ENCODE results near the gene RUNX1. TPM values are rescaled to one million over a fixed set of nuclear protein-coding genes. Genes with fewer than 3 reads are reported as not detected.

RUNX1 gene
- total and polyA plus RNA-seq, 2 donors, result 18.5 to 29.6 TPM

- Histone ChIP-seq H3K4me3 (ENCODE audit: low read length in 2 of 2) (no peak overlapping the region), H3K36me3 (ENCODE audit: control insufficient read depth in 2 of 2, insufficient read depth in 2 of 2, low read length in 1 of 2) (peaks cover 77 to 93% of the 10 kb centered on the region in 2 donors), H3K9me3 (ENCODE audit: control insufficient read depth in 2 of 2, insufficient read depth in 1 of 2, low read length in 1 of 2) (no peaks in the 10 kb centered on the region), H3K27ac (ENCODE audit: low read depth in 1 of 2, low read length in 1 of 2) (no peak overlapping the region), H3K27me3 (ENCODE audit: control insufficient read depth in 2 of 2, insufficient read depth in 1 of 2, low read length in 1 of 2) (no peaks in the 10 kb centered on the region), H3K4me1 (ENCODE audit: control insufficient read depth in 2 of 2, insufficient read depth in 2 of 2, low read length in 2 of 2) (peaks cover 0 to 8% of the 10 kb centered on the region in 2 donors)
- WGBS, result 99% methylated on average over 4 of the region's 4 CpGs
- no peak for DNase-seq (ENCODE audit: low read depth in 6 of 9, low spot score in 9 of 9)
These were observed 187.8 kb downstream of the RUNX1 start for GRCh38 chr21:34861258-34861657.

- Histone ChIP-seq H3K27me3 (ENCODE audit: control insufficient read depth in 2 of 2, insufficient read depth in 1 of 2, low read length in 1 of 2) (no peaks in the 10 kb centered on the region), H3K27ac (ENCODE audit: low read depth in 1 of 2, low read length in 1 of 2) (no peak overlapping the region), H3K4me1 (ENCODE audit: control insufficient read depth in 2 of 2, insufficient read depth in 2 of 2, low read length in 2 of 2) (peaks cover 0 to 3% of the 10 kb centered on the region in 2 donors), H3K36me3 (ENCODE audit: control insufficient read depth in 2 of 2, insufficient read depth in 2 of 2, low read length in 1 of 2) (peaks cover 74 to 90% of the 10 kb centered on the region in 2 donors), H3K4me3 (ENCODE audit: low read length in 2 of 2) (no peak overlapping the region), H3K9me3 (ENCODE audit: control insufficient read depth in 2 of 2, insufficient read depth in 1 of 2, low read length in 1 of 2) (no peaks in the 10 kb centered on the region)
- DNase-seq (ENCODE audit: low read depth in 6 of 9, low spot score in 9 of 9), result no peak
- 92% methylated on average over 5 of the region's 5 CpGs for WGBS
These were observed 189.0 kb downstream of the RUNX1 start for GRCh38 chr21:34859976-34860653.

- 96% methylated on average over 3 of the region's 3 CpGs for WGBS
- peaks cover 73 to 90% of the 10 kb centered on the region in 2 donors for H3K36me3 ChIP-seq (ENCODE audit: control insufficient read depth in 2 of 2, insufficient read depth in 2 of 2, low read length in 1 of 2)
- H3K27me3 ChIP-seq (ENCODE audit: control insufficient read depth in 2 of 2, insufficient read depth in 1 of 2, low read length in 1 of 2), result no peaks in the 10 kb centered on the region
- no peak overlapping the region for H3K4me3 ChIP-seq (ENCODE audit: low read length in 2 of 2)
- no peaks in the 10 kb centered on the region for H3K4me1 ChIP-seq (ENCODE audit: control insufficient read depth in 2 of 2, insufficient read depth in 2 of 2, low read length in 2 of 2)
- no peak for DNase-seq (ENCODE audit: low read depth in 6 of 9, low spot score in 9 of 9)
- no peaks in the 10 kb centered on the region for H3K9me3 ChIP-seq (ENCODE audit: control insufficient read depth in 2 of 2, insufficient read depth in 1 of 2, low read length in 1 of 2)
- H3K27ac ChIP-seq (ENCODE audit: low read depth in 1 of 2, low read length in 1 of 2), result no peak overlapping the region
These were observed 190.5 kb downstream of the RUNX1 start for GRCh38 chr21:34858559-34858958.

- Histone ChIP-seq H3K4me1 (ENCODE audit: control insufficient read depth in 2 of 2, insufficient read depth in 2 of 2, low read length in 2 of 2) (peaks cover 0 to 2% of the 10 kb centered on the region in 2 donors), H3K27ac (ENCODE audit: low read depth in 1 of 2, low read length in 1 of 2) (no peak overlapping the region), H3K36me3 (ENCODE audit: control insufficient read depth in 2 of 2, insufficient read depth in 2 of 2, low read length in 1 of 2) (peaks cover 76 to 92% of the 10 kb centered on the region in 2 donors), H3K9me3 (ENCODE audit: control insufficient read depth in 2 of 2, insufficient read depth in 1 of 2, low read length in 1 of 2) (no peaks in the 10 kb centered on the region), H3K4me3 (ENCODE audit: low read length in 2 of 2) (no peak overlapping the region), H3K27me3 (ENCODE audit: control insufficient read depth in 2 of 2, insufficient read depth in 1 of 2, low read length in 1 of 2) (no peaks in the 10 kb centered on the region)
- no peak for DNase-seq (ENCODE audit: low read depth in 6 of 9, low spot score in 9 of 9)
- WGBS, result 96% methylated on average over 4 of the region's 4 CpGs
These were observed 191.2 kb downstream of the RUNX1 start for GRCh38 chr21:34857874-34858273.

- no peaks in the 10 kb centered on the region for H3K27me3 ChIP-seq (ENCODE audit: control insufficient read depth in 2 of 2, insufficient read depth in 1 of 2, low read length in 1 of 2)
- H3K4me1 ChIP-seq (ENCODE audit: control insufficient read depth in 2 of 2, insufficient read depth in 2 of 2, low read length in 2 of 2), result peaks cover 0 to 3% of the 10 kb centered on the region in 2 donors
- no peak overlapping the region for H3K27ac ChIP-seq (ENCODE audit: low read depth in 1 of 2, low read length in 1 of 2)
- peaks cover 76 to 92% of the 10 kb centered on the region in 2 donors for H3K36me3 ChIP-seq (ENCODE audit: control insufficient read depth in 2 of 2, insufficient read depth in 2 of 2, low read length in 1 of 2)
- no peak for DNase-seq (ENCODE audit: low read depth in 6 of 9, low spot score in 9 of 9)
- no peak overlapping the region for H3K4me3 ChIP-seq (ENCODE audit: low read length in 2 of 2)
- no peaks in the 10 kb centered on the region for H3K9me3 ChIP-seq (ENCODE audit: control insufficient read depth in 2 of 2, insufficient read depth in 1 of 2, low read length in 1 of 2)
- 79% methylated on average over 9 of the region's 9 CpGs for WGBS
These were observed 191.9 kb downstream of the RUNX1 start for GRCh38 chr21:34857122-34857713.

- 95% methylated on average over 3 of the region's 3 CpGs for WGBS
- H3K4me1 ChIP-seq (ENCODE audit: control insufficient read depth in 2 of 2, insufficient read depth in 2 of 2, low read length in 2 of 2), result peaks cover 0 to 8% of the 10 kb centered on the region in 2 donors
- no peak for DNase-seq (ENCODE audit: low read depth in 6 of 9, low spot score in 9 of 9)
- no peaks in the 10 kb centered on the region for H3K9me3 ChIP-seq (ENCODE audit: control insufficient read depth in 2 of 2, insufficient read depth in 1 of 2, low read length in 1 of 2)
- peak overlapping the region in 1 of 2 donors; percentile 36 for H3K27ac ChIP-seq (ENCODE audit: low read depth in 1 of 2, low read length in 1 of 2)
- H3K4me3 ChIP-seq (ENCODE audit: low read length in 2 of 2), result no peak overlapping the region
- no peaks in the 10 kb centered on the region for H3K27me3 ChIP-seq (ENCODE audit: control insufficient read depth in 2 of 2, insufficient read depth in 1 of 2, low read length in 1 of 2)
- H3K36me3 ChIP-seq (ENCODE audit: control insufficient read depth in 2 of 2, insufficient read depth in 2 of 2, low read length in 1 of 2), result peaks cover 62 to 90% of the 10 kb centered on the region in 2 donors
These were observed 196.7 kb downstream of the RUNX1 start for GRCh38 chr21:34852448-34852847.

GRCh38 chr21:34850166-34850690, 198.9 kb downstream of the RUNX1 start:
- WGBS, result 94% methylated on average over 11 of the region's 11 CpGs
- DNase-seq (ENCODE audit: low read depth in 6 of 9, low spot score in 9 of 9), result peak in 2 of 9 donors; percentile 28 to 43
- Histone ChIP-seq H3K4me3 (ENCODE audit: low read length in 2 of 2) (no peak overlapping the region), H3K36me3 (ENCODE audit: control insufficient read depth in 2 of 2, insufficient read depth in 2 of 2, low read length in 1 of 2) (peaks cover 58 to 91% of the 10 kb centered on the region in 2 donors), H3K4me1 (ENCODE audit: control insufficient read depth in 2 of 2, insufficient read depth in 2 of 2, low read length in 2 of 2) (peaks cover 0 to 25% of the 10 kb centered on the region in 2 donors), H3K9me3 (ENCODE audit: control insufficient read depth in 2 of 2, insufficient read depth in 1 of 2, low read length in 1 of 2) (no peaks in the 10 kb centered on the region), H3K27me3 (ENCODE audit: control insufficient read depth in 2 of 2, insufficient read depth in 1 of 2, low read length in 1 of 2) (no peaks in the 10 kb centered on the region), H3K27ac (ENCODE audit: low read depth in 1 of 2, low read length in 1 of 2) (peak overlapping the region in 1 of 2 donors; percentile 18)

- 89% methylated on average over 11 of the region's 11 CpGs for WGBS
- Histone ChIP-seq H3K4me3 (ENCODE audit: low read length in 2 of 2) (no peak overlapping the region), H3K27ac (ENCODE audit: low read depth in 1 of 2, low read length in 1 of 2) (peak overlapping the region; percentile 25 to 52), H3K9me3 (ENCODE audit: control insufficient read depth in 2 of 2, insufficient read depth in 1 of 2, low read length in 1 of 2) (no peaks in the 10 kb centered on the region), H3K27me3 (ENCODE audit: control insufficient read depth in 2 of 2, insufficient read depth in 1 of 2, low read length in 1 of 2) (no peaks in the 10 kb centered on the region), H3K4me1 (ENCODE audit: control insufficient read depth in 2 of 2, insufficient read depth in 2 of 2, low read length in 2 of 2) (peaks cover 0 to 34% of the 10 kb centered on the region in 2 donors), H3K36me3 (ENCODE audit: control insufficient read depth in 2 of 2, insufficient read depth in 2 of 2, low read length in 1 of 2) (peaks cover 56 to 83% of the 10 kb centered on the region in 2 donors)
- DNase-seq (ENCODE audit: low read depth in 6 of 9, low spot score in 9 of 9), result no peak
These were observed 202.4 kb downstream of the RUNX1 start for GRCh38 chr21:34846601-34847112.

All from thymus (tissue), 11 donors.